Stimulated activated CD4-positive, alpha-beta T cell treated with anti-CD3 and anti-CD28 coated beads, Interleukin-1b, Interleukin-23, amount 100 ng/mL, for 1 hour (primary cell): Measurements from ENCODE around the gene WAS.
"Not testable (repeated sequence)": the region's sequence is repeated elsewhere in the genome, so short reads cannot be mapped to it uniquely, and the experiment has no call there.

Experiments used
- DNase-seq, 2 donors: peaks; one replicate each; pipeline ENCODE4 v3.0.0-alpha.2; 2020; ENCODE audit warnings: low read depth in 2 of 2

The WAS gene

DNA sequence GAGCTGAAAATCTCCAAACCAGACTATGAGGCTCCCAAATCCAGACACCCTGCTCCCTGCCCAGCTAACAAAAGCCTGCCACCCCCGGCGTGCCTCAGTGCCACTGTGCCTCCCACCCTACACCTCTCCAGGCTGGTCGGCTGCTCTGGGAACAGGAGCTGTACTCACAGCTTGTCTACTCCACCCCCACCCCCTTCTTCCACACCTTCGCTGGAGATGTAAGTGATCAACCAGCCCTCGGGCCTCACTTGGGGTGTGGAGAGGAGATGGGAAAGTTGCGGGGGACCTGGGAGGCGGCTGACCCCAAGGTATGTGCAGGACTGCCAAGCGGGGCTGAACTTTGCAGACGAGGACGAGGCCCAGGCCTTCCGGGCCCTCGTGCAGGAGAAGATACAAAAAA lies 1.8 kb downstream of the WAS start:
- DNase-seq, result no peak

DNA sequence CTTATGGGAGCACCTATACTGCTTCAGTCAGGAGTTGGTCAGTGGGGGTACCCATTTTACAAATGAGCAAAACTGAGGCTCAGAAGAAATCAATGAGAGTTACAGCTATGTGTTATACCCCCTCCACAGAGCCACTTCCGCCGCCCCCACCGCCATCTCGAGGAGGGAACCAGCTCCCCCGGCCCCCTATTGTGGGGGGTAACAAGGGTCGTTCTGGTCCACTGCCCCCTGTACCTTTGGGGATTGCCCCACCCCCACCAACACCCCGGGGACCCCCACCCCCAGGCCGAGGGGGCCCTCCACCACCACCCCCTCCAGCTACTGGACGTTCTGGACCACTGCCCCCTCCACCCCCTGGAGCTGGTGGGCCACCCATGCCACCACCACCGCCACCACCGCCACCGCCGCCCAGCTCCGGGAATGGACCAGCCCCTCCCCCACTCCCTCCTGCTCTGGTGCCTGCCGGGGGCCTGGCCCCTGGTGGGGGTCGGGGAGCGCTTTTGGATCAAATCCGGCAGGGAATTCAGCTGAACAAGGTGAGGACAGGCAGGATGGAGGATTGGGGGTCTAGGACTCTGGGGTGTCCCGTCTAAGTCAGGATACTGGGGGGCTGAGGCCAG lies 5.0 kb downstream of the WAS start:
- DNase-seq, result no peak

DNA sequence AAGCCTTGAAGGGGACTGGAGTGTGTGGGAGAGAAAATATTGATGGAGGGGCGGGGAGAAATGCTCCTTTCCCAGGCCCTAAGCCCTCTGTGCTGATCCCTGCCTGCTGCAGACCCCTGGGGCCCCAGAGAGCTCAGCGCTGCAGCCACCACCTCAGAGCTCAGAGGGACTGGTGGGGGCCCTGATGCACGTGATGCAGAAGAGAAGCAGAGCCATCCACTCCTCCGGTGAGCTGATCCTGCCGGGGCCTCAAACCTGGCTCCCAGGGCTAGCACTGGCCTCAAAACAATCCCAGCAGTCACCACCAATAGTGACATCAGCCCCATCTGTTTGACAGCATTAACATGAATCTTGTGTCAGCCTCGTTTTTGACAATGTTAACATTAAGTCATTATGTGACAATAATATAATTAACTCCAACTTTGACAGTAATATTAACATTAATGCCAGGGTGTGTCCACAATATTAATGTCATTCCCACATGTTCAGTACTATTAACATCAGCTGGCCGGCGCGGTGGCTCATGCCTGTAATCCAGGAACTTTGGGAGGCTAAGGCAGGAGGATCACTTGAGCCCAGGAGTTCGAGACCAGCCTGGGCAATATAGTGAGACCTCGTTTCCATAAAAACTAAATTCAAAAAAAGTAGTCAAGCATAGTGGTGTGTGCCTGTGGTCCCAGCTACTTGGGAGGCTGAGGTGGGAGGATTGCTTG lies 5.8 kb downstream of the WAS start:
- DNase-seq, result no peak

DNA sequence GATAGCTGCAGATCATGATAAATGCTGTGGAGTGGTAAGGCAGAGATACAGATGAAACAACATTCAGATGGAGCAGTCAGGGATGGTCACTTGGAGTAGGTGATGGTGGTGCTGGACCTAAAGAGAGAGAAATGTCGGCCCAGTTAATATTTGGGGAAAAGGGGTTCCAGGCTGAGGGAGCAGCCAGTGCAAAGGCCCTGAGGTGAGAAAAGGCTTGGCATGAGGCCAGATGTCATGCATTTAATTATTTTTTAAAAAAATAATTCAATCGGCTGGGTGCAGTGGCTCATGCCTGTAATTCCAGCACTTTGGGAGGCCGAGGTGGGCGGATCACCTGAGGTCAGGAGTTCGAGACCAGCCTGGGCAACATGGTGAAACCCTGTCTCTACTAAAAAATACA lies 8.1 kb downstream of the WAS start:
- DNase-seq, result not testable (repeated sequence)

DNA sequence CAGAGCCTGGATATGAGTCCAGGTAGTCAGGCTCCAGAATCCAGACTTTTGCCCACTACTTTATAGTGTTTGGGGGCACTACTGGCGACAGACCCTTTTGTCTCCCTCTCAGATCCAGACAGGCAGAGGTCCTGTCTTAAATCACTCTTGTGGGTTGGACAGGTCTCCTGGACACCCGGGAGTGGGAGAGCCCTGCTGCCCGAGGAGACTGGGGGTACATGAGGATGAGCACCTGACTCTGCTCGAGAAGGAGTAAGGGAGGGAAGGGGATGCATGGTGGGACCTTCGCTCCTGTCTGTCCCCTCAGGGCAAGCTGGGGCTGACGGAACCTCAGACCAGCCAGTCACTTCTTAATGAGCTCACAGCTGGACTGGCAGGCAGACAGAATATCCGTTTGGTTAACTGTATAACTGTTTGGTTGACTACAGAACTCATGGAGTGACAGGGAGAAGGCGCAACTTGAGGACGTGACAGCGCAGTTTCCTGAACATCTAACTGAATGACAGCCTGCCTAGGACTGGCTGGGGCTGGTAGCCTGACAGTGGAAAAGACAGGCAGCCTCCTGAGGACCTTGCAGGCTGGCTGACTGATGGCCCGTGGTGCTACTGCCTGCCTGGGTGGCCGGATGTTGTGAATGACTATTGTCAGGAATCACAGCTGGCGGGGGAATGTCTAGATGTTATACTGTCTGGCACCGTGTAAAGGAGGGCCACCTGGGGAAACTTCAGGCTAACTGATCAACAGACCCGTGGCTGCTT lies 11.4 kb downstream of the WAS start:
- DNase-seq, result no peak

DNA sequence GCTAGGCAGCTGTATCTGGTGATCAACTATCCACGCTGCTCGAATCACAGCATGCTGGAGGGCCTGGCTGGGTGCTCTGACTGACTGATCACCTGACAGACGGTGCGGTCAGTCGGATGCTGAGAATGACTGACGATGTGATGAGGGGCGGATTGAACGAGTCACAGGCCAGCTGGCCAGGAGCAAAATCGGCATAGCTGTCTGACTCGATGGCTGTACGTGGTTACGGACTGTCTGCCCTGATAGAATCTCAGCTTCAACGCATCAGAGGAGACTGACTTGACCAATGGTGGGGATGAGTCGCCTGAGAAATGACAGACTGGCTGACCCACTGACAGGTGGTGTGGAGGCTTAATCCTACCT lies 11.9 kb downstream of the WAS start:
- DNase-seq, result no peak

DNA sequence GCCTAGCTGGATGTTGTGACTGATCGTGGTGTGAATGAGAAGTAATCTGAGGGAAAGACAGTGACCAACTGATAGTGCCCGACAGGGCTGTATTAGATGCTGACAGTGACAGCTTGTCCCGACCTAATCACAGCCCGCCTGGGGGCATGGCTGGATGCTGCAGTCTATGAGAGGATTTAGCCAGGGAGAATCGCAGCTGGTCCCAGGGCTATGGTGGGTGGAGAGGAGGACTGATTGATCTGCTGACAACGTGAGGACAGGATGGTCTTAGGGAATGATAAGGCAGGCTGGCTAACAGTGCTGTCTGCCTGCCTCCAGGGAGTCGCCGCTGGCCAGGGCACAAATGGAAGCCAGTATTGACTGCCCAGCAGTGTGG lies 12.3 kb downstream of the WAS start:
- no peak for DNase-seq

DNA sequence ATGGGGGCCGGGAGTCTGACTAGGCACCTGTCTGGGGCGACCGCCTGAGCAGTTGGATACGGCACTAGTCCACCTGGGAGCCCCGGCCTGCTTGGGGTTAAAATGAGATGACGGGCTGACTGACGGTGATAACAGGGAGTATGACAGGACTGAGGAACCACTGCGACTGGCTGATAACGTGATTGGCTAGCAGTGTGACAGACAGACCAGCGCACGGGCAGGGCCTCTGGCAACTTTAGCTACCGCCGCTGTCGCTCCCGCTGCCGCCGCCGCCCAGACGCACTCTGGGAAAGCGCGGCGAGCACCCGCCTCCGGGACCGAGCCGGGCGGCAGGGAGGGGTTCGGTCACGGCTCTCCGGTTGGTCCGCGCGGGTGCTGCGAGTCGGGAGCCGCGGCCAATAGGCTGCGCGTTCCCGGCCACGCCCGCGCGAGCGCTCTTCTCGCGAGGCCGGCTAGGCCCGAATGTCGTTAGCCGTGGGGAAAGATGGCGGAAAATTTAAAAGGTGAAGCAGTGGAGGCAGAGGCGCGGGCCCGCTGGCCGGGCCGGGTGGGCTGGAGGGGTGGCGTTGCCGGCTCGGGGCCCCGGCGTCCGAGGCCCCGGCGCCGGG lies 12.8 kb downstream of the WAS start, which contains the start of gene SUV39H1:
Gene SUV39H1, plus strand, starts transcription at position 434 of the 608 bp plus-strand sequence. Its CDS starts 51 bp downstream, at position 485.
- peak; percentile 44 to 66 for DNase-seq

DNA sequence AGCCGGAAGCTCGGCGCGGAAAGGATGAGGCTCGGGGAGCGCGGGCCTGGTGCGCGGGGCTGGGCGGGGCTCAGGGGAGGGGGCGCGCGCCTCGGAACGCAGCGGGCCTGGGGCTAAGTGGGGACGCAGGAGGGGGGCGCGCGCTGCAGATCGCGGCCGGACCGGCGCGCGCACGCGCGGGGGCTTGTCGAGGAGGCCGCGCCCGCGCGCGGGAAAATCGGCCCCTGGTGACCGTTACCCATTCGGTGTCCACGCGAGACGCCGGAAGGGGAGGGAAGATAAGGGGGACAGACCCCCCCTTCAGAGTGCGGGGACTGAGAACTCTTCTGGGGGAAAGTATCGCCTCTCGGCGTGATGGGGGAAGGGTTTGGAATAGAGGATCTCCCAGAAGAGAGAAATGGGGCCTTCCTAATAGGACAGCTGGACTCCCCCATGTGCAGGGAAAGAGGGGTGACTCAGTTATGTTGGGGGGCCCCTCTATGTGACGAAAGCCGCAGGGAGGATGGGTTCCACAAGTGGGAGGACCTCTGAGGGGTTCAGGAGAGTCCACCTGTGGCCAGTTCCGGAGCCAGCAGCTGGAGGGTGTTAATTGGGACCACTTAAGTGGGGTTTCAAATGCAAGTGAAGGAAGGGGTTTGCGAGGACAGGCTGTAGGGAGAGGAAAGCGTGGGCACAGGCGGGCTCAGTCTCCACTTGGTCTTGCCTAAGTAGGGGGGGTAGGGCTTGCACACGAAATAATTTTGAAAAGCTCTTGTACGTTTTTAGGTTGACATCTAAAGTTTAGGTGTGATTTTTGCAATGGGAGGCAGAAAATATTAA lies 13.5 kb downstream of the WAS start:
- DNase-seq, result no peak

DNA sequence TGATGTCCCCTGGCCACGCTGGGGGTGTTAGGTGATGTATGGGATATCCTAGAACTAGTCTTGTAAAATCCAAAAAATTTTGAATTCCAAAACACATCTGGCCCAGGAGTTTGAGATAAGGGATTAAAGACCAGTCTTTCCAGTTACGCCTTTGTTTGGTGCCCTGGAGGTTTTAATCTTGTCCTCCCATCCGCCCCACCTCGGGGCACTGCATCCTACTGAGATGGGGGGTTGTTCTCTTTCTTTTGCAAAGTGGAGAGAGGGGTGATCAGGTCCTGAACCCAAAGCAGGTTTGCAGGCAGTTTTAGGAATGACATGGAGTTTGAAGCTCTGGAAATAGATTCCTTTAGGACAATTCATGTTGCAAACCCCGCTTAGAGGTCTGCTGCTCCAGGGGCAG lies 14.7 kb downstream of the WAS start:
- DNase-seq, result no peak

DNA sequence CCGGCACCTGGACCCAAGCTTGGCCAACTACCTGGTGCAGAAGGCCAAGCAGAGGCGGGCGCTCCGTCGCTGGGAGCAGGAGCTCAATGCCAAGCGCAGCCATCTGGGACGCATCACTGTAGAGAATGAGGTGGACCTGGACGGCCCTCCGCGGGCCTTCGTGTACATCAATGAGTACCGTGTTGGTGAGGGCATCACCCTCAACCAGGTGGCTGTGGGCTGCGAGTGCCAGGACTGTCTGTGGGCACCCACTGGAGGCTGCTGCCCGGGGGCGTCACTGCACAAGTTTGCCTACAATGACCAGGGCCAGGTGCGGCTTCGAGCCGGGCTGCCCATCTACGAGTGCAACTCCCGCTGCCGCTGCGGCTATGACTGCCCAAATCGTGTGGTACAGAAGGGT lies 16.6 kb downstream of the WAS start:
- no peak for DNase-seq

DNA sequence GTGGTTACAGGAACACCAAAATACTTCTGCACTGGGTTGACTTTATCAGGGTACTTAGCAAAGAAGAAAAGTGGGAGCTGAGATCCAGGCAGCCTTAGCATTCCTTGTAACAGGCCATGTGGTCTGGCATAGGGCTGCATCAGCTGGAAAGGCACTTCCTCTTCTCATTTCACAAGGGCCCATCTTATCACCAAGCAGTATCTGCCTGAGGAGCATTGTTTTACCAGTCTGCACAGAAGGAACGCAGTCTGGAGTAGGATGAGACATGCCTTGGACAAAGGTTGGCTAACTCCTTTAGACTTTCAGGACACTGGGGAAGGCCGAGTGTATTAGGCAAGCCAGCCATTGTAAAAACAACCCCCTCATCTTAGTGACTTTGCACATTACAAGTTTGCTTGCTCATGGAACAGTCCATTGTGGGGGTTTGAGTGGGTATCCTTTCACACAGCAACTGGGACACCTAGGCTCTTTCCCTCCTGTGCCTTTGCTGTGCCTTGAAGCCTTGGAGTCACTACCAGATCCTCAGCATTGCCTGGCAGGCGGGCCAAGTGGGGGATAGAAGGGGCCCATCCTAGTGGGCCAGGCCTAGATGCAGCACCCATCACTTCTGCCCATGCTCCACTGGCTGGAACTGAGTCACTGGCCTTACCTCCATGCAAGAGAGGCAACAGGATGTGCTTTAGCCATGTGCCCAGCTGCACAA lies 17.5 kb downstream of the WAS start:
- no peak for DNase-seq

DNA sequence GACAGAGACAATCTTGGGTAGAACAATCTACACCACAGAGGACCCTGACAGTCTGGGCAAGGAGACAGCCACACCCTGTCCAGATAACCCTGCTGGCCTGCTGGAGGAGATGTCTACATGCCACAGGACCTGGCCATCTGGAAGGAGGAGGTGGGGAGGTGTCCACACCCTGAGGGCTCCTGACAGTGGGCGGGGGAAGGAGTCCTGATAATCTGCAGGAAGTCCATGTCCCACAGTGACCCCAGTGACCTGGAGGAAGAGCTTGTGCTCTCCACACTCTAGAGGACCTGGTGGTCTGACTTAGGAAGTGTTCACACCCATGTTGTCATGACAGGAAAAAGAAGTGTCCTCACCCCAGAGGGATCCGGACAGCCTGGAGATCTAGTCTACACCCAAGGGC lies 18.4 kb downstream of the WAS start:
- no peak for DNase-seq

DNA sequence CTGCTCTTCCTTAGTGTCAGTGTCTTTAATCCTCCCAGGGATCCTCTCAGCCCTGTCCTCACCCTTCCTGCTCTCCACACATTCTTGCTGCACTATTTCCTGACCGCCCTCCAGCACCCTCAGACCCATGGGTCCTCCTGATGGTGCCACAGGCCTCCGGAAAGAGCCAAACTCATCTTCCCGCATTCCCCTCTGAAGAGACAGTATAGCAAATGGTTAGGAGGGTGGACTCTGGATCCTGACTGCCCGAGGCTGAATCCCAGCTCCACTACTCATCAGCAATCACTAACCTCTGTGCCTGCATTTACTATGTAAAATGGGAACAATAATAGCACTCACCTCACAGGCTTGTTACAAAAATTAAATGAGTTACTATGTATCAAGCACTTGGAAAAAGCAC lies 19.1 kb downstream of the WAS start:
- DNase-seq, result no peak

DNA sequence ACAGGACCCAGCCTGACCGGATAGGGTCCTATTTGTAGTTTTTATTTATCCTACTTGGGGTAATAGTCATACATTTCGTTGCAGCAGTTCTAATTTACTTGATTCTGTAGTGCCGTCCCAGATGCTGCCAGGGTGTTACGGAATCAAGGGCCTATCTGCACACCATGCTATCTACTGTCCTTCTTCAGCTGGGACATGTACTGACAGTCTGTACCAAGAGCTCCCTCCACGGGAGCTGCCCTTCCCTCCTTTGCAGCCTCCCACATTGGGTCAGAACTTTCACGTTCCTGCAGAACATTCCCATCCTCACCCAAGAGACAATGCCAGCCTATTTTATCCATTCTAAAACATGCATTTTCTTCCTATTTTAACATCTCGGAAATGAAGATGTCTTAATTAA lies 19.6 kb downstream of the WAS start:
- no peak for DNase-seq

DNA sequence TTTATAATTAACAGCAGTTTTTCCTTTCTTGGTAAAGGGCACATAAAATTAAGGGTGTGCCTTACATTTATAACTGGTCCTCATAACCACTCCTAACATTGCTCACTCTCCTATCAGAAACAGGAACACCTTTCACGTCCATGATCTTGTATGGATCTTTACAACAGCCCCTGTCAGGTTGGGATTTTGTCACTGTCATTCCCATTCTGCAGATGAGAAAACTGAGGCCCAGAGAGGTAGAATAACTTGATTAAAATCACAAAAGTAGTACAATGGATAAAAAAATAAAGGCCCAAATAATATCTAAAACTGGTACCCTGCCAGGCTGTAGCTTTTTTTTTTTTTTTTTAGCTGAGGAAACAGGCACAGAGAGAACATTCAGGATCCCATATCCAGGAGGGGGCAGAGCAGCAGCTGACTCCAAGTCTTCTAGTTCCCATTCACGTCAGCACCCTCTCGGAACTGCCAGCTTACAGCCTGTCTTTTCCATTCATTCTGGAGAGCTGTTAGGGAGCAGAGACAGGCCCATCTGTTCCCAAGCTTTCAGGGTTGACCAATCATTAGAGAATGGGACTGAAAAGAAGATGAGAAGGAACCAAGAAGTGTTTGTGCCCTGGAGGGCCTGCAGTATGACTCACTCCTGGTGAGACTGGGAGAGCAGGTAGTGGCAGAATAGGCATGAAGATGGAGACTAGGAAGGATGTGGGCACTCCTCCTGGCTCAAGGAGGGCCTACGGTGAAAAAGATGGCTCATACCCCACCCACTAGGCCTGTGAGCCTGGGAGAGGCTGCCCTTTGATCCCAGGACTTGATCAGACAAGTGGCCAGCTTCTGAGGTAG lies 20.3 kb downstream of the WAS start:
- DNase-seq, result no peak

DNA sequence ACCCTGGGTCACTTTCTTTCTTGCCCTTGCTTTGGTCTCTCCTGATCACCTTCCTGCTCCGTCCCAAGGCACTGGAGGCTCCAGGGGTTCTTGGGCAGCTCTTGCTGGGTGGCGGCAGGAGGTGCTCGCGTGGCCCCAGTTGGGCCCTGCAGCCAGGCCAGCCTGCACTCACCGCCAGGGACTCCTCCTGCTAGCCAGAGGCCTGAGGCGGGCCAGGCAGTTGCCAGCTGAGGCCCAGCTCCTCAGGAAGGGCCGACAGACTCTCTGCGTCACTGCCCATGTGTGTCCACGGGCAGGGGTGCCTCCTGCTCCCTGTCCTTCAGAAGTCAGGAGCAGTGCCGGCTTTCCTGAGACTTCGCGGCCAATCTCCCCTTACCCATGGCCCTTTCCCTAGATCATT lies 22.3 kb downstream of the WAS start:
- DNase-seq, result no peak

DNA sequence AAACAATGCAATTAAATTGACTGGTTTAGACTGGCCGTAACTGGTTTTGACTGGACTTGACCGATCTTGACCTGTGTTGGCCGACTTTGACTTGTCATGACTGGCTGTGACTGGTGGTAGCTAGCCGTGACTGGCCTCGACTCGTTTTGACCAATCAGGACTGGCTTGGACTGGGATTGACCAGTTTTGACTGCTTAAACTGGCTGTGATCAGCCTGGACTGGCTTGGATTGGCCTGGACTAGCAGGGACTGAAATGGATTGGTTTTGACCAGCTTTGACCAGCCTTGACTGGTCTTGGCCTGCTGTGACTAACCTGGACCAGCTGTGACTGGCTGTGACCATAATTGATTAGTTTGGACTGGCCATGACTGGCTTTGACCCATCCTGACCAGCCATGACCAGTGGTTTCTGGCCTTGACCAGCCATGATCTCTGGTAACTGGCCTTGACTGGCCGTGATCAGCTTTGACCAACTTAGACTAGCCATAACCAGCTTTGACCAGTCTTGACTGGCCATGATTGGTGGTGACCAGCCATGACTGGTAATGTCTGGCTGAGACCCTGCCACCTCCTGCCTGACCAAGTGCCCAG lies 26.0 kb downstream of the WAS start:
- no peak for DNase-seq

DNA sequence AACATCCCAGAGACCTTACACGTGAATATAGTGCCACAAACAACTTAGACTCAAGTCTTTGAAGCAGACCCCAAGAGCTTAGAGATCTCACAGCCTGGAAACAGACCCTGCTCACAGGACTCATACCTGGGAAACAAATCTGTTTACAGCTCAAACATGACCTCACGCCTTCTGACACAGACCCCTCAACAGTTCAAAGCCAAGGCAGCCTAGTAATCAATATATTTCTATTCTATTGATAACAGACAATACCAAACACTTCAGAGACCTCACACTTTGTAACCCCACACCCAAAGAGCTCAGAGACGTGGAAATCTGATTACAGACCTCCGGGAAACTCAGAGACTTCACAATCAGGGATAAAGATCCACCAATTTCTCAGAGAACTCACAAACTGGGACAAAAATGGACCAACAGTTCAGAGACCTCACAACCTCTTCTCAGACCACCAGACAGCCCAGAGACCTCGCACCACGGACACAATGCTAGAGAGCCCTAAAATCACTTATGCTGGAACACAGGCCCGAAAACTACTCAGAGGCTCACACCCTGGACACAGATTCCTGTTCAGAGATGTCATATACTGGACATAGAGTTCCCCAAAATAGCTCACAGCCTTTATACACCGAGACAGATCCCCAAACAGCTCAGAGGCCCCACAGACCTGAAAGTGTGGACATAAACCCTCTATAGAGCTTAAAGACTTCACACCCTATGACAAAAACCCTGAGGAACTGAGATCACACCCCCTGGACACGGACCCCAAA lies 27.7 kb downstream of the WAS start:
- DNase-seq, result no peak
